Suprapubic skin (tissue), 4 donors: ENCODE results near the gene LDLR.

ENCODE experiments used
- CTCF ChIP-seq, 2 donors: fragments of 200-600 bp in 1 of 2; fragments of 450-650 bp in 1 of 2; sonication (generic) in 1 of 2; IDR thresholded peaks; one replicate each; pipeline ENCODE4 v1.5.1; 2016 to 2019; ENCODE audit warnings: antibody characterized with exemption in 2 of 2, mild to moderate bottlenecking in 1 of 2, moderate library complexity in 1 of 2
- EP300 ChIP-seq: sonication (generic); formaldehyde crosslinking; IDR thresholded peaks from one replicate; pipeline ENCODE4 v1.6.1; 2017; ENCODE audit warnings: antibody characterized with exemption
- POLR2A ChIP-seq, 2 donors: fragments of 450-650 bp; IDR thresholded peaks; one replicate each; pipeline ENCODE4 v1.6.1; 2017; ENCODE audit warnings: antibody characterized with exemption in 2 of 2, mild to moderate bottlenecking in 2 of 2, moderate library complexity in 2 of 2
- POLR2AphosphoS5 ChIP-seq, 3 donors: sonication (generic); formaldehyde crosslinking; IDR thresholded peaks; one replicate each; pipeline ENCODE4 v1.6.1; 2017; ENCODE audit warnings: antibody characterized with exemption in 3 of 3

GRCh38 chr19:11093689-11094238, 4.5 kb downstream of the LDLR start:
- no peak for TF ChIP-seq CTCF (IDR thresholded peaks at IDR 0.05)
- TF ChIP-seq POLR2A (IDR thresholded peaks at IDR 0.05): no peak
- TF ChIP-seq EP300: no peak
- TF ChIP-seq POLR2AphosphoS5 (IDR thresholded peaks at IDR 0.05): no peak
